GM18508 (cell line): ENCODE results near the gene PLCD3.
A peak's percentile ranks its signal among the peaks of the same experiment; 100 is the strongest.

Source experiments
- ATAC-seq: cut with Tn5 transposase; IDR thresholded peaks from one replicate; pipeline ENCODE4 v1.9.1; 2021; ENCODE audit warnings: moderate number of reproducible peaks; ENCODE audit not compliant: insufficient read depth, unreplicated experiment

Gene PLCD3

DNA sequence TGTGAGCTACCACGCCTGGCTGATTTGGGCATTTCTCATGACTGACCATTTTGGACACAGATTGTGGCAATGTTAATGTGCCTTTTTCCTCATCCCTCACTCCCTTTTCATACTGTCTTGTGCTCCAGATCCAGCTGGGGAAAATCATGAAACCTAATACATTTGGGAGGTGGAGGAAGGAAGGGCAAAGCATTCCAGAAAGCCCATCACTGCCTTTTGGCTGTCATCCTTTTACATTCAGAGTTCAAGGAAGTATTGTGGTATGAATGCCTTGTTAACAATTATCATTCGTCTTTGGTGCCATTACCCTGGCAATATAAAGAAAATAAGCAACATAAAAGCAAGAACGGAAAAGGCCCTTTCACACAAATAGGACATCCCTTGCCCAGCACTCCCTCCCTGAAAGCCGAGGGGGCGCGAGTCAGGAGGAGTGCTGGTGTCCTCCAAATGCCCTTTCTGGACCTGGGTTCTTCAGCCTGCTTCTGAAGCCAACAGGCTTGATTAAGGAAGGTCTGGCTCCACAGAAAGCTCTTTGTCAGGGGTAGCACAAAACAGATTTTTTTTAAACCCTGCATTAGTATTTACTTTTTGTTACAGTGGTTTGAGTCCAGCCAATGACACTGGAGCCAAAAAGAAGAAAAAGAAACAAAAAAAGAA lies 51.1 kb downstream of the PLCD3 start:
- no peak for ATAC-seq

- ATAC-seq, result no peak
Measured at GRCh38 chr17:45077643-45078042, 54.7 kb downstream of the PLCD3 start.

GRCh38 chr17:45073414-45074070 lies 58.8 kb downstream of the PLCD3 start:
- ATAC-seq, result no peak

- ATAC-seq, result no peak
Measured at GRCh38 chr17:45070809-45071208, 61.5 kb downstream of the PLCD3 start.

DNA sequence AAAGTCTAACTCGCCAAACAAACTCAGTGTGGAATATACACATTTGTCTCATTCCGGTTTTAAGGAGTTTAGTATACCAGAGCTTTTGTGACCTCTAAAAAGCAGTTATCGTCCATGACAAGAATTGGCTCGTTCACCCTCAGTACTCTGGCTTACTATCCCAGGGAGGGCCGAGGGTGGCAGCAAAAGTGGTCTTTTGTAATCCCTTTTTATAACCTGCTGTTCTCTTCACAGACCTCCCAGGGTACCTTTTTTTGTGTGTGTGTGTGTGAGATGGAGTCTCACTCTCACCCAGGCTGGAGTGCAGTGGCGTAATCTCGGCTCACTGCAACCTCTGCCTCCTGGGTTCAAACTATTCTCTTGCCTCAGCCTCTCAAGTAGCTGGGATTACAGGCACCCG lies 62.3 kb downstream of the PLCD3 start:
- ATAC-seq, result no peak

DNA sequence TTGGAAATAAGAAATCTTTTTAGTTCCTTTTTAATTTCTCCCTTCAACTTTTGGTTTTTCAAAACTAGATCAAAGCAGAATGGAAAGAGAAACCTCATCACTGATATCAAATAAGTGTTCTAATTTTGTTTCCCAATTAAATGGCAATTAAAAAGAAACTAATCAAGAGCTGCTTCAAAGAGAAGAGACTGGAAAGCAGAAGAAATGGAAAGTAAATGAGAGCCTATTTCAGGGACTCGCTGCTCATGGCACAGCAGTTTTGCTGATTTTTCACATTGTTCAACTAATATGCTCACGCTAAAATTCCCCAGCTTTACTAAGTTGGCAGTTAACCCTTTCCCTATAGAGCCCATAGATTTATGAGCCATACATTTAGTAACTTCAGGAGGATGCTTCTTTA lies 64.7 kb downstream of the PLCD3 start:
- ATAC-seq, result no peak

DNA sequence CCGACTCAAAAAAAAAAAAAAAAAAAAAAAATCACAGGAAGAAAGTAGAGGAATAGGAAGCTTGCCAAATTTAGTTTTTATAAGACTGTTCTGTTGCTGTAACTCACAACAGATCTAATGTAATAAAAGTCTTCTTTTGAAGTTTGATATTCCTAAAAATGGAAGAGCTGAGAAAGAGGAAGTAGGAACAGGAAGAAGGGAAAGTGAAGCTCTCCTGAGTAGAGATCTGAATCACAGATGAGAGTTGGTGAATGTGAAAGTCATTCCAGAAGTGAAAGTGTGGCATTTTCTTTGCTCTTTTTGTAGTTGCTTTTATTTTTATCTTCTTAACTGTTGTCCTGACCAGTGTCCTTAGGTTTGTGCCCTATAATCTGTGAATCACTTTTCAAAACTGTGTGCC lies 69.1 kb downstream of the PLCD3 start:
- ATAC-seq, result no peak

DNA sequence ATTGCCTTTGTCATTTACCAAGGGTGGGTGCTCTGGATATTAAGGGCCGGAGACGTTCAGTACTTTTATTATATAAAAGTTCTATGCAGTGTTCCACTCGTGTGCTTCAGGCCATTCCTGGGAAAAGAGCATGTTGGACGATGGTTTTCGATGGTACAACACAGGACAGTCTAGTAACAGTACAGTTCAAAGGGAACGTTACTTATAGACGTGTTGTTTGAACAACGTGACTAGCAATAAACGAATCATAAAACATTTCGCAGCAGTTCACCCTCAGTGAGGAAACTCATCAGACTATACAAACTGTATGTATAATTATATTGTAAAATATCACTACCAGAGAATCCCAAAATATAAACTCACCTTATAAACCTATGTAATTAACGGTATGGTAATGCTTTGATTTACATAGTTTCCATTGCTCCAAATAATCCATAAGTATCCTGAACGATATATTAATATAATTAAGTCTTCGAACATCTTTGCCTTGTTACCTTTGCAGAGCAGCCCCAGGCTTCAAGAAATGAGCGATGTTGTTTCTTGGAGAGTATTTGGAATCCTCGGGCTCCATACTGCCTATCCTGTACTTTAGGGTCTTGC lies 70.6 kb downstream of the PLCD3 start:
- ATAC-seq, result no peak

- peak; percentile 71 for ATAC-seq
Measured at GRCh38 chr17:45060797-45061605, 71.3 kb downstream of the PLCD3 start, which contains the start of gene NMT1. TSS of gene NMT1 (plus strand) at chr17:45061317. CDS start at chr17:45061330, 13 bp downstream.

DNA sequence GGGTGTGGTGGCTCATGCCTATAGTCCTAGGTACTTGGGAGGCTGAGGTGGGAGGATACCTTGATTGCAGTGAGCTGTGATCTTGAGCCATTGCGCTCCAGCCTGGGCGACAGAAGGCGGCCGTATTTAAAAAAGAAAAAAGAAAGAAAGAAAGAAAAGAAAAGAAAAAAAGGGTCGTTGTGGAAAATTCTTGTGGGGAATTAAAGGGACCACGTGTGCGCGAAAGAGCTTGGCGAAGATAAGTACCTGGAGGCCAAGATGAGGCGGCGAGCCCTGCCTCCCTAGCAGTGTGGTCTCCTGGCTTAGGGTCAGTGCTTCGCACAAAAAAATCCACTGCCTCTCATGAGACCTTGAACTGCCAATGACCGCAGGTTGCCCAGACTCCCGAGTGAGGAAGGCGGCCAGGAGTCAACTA lies 71.9 kb downstream of the PLCD3 start:
- no peak for ATAC-seq
